Effector CD4-positive, alpha-beta T cell (primary cell): ENCODE measurements around the gene MPP4.
A peak's percentile ranks its signal among the peaks of the same experiment; 100 is the strongest.

ENCODE experiments used
- DNase-seq: peaks from one replicate; pipeline ENCODE4 v3.0.0-alpha.2; 2020

MPP4 gene

GRCh38 chr2:201669865-201670264, 28.6 kb downstream of the MPP4 start:
- no peak for DNase-seq

DNA sequence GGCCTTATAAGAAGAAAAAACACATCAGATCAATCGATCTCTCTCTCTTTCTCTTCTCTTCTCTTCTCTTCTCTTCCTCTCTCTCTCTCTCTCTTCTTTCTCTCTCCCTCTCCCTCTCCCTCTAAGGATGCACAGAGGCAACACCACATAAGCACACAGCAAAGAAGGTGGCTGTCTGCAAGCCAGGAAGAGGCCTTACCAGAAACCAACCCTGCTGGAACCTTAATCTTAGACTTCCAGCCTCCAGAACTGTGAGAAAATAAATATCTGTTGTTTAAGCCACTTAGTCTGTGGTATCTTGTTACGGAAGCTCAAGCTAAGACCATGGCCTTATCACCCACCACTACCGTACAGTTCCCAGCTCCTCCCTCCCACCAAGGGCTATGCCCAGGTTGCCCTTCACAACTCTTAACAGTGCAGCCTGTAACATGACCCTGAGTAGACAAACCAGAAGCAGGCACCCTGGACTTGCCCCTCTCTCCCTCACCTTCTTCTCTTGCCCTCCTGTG, 30.0 kb downstream of the MPP4 start:
- DNase-seq: no peak

DNA sequence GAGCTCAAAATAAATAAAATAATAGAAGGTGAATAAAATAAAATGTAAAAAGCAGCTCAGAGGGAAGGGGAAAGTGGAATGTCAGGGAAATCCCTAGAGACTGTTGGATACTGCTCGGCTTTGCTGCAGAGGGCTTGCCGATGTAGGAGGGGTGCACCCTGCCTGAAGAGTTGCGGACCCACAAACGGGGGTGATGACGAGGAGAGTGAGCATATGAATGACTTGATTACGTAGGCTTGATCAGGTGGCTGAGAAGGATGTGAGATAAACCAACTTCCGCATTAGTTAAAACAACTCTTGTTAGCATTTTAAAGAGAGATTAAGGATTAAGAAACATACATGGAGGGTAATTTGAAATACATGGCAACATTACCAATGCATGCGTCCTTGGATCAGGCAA, 34.1 kb downstream of the MPP4 start:
- no peak for DNase-seq

DNA sequence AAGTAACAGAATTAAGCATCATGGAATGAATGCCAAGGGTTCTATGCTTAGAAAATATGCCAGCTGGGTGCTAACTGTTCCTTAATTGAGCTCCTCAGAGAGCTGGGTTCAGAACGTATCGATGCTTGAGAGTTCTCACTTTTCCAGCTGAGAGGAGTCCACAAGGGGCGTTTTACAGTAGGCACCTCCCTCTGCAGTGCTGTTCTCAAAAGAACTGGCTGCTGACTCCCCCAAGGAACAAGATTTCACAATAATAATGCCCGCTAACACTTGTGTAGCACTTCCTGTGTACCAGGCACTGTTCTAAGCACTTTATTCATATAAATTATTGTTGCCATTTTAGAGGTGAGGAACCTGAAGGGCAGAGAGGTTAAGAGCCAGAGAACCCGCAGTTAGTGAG, 37.1 kb downstream of the MPP4 start:
- DNase-seq: no peak

DNA sequence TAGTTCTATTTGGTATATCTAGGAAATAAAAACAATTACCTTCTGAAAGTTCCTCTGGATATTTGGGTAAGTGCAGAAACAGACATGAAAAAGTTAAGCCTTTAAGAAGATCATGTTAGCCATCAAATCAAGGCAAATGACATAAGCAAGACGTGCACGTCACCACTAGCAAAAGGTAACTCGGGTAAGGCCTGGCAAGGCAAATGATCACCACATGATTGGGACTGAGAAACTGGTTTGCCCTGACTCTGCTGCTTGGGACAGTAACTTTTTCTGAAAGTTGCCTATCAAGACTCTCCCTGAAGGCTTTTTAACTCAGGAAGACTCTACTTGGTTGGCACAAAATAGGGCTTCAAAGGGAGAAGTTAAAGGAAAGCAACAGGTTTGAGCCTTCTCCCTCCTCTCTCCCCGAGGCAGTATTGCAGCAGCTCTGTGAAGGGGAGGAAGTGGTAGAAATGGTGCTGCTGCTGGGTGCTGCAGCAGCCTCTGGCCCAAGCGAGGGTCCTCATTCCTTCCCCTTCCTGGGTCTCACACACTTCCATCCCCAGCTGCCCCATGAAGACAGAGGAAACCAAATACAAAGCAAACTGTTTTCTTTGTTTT, 38.0 kb downstream of the MPP4 start:
- DNase-seq: no peak

DNA sequence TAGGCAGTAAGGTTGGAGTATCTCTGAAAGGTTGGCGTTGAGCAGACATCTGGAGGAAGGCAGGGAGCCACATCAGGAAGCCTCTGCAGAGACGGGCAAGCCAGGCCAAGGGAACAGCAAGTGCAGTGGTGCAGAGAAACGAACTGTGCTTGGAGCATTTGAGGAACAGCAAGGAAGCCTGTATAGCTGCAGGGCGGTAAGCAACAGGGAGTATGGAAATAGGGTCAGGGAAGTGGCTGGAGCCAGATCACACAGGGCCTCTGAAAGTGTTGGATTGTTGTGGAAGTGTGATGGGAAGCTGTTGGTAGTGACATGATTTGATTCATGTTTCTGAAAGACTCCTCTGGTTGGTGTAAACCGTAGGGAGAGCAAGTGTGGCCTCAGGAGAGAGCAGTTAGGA, 41.7 kb downstream of the MPP4 start:
- no peak for DNase-seq

DNA sequence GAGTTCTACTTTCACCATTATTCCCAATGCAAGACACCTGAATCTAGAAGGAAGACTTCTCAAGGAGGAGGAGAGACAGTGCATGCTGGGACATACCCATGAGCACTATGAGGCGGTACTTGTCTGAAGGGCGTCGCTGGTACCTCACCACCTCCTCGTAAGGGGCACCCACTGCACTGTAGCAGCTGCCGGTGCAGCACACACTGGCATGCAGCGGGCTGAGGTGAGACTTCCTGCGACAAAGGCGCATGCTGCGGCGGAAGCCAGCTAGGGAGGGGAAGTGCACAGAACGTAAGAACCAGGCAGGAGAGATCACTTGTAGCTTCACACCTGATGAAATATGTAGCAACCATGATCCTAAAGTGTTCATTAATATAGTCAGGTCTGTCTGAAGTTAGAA, 42.3 kb downstream of the MPP4 start:
- DNase-seq: no peak

GRCh38 chr2:201654616-201655384, 43.6 kb downstream of the MPP4 start:
- no peak for DNase-seq

DNA sequence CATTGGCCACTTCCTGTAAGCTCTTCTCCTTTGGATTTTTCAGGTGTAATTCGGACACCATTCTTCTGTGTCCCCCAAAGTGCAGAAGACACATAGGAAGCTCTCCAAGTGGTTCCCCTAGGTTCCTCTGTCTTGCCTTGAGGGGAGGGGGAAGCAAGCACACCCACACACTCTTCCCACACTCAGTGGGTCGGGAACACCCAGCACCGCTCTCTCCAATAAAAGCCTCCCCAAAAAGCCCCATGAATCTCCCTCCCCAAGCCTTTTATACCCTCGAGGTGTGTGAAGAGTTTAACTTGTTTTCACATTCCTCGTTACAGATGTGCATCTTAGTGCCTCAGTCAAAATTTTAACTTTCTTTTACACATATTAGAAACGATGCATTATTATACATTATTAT, 45.2 kb downstream of the MPP4 start:
- DNase-seq: no peak

- no peak for DNase-seq
Measured at GRCh38 chr2:201649442-201649841, 49.0 kb downstream of the MPP4 start.

DNA sequence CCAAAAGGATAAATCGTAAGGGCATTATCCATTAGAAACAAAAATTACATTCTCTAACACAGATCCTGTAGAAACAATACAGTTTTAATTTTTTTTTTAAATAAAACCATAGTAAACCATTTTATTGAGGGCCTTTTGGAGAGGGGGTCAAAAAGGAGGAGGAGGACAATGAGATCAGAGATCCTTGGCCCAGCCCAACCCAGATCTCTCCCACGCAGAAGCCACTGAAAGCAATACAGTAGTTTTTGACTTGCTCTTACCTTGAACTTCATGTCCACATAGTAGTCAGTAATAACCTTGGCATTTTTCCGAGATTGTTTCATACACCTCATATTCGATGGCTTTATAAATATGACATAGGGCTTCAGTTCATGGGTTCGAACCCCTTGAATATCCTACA, 51.0 kb downstream of the MPP4 start:
- DNase-seq: no peak

GRCh38 chr2:201644001-201644400, 54.4 kb downstream of the MPP4 start:
- DNase-seq: no peak

- DNase-seq: peak; percentile 42
Measured at GRCh38 chr2:201643216-201643890, 55.1 kb downstream of the MPP4 start, which contains the start of gene TMEM237. TSS of gene TMEM237 (minus strand) at chr2:201643503. CDS start at chr2:201643400, 103 bp downstream.

DNA sequence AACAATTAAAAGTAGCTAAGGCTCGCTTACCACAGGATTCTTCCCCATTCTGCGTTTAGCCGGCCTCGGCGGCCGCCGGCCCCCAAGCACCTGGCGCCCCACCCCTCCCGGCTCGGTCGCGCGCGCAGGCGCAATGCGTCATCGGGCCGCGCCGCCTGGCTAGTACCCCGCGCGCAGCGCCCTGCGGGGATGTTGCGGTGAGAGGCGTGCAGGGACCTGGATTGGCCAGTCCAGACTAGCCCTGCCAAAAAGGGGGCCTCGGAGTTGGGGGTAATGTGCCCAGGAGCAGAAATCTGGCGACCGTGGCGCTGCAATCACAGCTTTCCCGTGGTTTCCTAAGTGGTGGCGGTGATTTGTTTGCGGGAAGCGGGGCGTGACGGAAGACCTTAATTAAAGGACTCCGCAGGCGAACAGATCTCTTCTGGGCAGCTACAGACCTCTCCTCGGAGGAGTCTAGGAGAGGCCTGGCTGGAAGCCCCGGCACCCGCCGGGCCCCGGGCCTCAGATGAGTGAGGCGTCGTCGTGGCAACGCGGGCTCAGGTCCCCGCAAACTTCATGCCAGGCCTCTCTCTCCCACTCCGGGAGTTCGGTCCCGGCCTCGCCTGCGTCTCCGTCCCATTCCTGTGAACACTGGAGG, 55.7 kb downstream of the MPP4 start:
- DNase-seq: peak; percentile 81

DNA sequence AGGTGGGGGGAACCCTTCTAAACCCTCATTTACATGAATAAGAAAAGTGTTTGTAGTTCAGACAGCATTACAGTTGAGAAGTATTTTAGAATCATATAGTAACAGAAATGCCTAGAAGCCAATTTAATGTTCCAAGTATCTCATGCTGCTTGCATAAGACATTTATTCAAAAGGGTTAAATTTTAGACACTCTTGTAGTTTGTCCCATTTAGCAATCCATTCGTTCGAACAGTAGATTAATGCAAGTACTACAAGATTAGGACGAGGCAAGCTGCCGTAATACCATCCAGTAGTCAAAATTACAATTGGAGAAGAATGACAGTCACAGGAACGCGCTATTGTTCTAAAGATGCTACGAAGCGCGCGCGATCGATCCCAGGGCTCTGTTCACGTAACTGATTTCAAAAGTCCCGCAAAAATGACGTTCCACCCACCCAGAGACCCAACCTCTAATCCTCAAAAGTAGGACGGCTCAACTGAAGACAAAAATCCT, 56.3 kb downstream of the MPP4 start:
- no peak for DNase-seq

DNA sequence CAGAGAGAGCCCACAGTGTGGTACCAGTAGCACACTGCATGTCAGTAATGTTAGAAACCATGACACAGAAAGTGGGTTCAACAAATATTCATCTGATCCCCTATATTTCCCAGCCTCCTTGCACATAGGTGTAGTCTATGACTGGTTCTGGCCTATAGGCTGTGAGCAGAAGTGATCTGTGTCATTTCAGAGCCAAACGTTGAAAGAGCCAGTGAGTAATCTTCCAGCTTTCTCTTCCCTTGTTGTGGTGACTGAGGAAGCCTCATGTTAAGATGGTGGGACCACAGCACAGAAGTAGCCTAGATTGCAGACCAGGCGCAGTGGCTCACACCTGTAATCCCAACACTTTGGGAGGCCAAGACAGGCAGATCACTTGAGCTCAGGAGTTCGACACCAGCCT, 59.2 kb downstream of the MPP4 start:
- no peak for DNase-seq

DNA sequence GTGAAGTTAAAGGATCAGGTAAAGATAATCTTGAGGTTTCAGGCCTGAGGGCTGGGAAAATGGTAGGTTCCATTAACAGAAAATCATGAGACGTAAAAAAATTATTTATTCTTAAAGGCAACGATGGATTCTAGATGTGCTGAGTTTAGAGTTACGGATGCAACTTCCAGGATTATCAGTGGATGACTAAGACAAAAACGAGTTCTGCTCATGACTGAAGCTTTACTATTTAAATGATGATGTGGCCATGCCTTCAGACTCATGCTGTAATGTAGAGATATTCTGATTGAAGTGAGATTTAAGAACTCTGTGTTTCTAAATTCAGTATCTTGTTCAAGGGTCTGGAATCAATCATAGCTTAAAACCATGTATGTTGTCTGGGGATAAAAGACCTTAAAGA, 60.1 kb downstream of the MPP4 start:
- no peak for DNase-seq

- no peak for DNase-seq
Measured at GRCh38 chr2:201633661-201634249, 64.7 kb downstream of the MPP4 start.

- no peak for DNase-seq
Measured at GRCh38 chr2:201631041-201631440, 67.4 kb downstream of the MPP4 start.

GRCh38 chr2:201630577-201630976, 67.9 kb downstream of the MPP4 start:
- DNase-seq: no peak

GRCh38 chr2:201628545-201628944, 69.9 kb downstream of the MPP4 start:
- no peak for DNase-seq

DNA sequence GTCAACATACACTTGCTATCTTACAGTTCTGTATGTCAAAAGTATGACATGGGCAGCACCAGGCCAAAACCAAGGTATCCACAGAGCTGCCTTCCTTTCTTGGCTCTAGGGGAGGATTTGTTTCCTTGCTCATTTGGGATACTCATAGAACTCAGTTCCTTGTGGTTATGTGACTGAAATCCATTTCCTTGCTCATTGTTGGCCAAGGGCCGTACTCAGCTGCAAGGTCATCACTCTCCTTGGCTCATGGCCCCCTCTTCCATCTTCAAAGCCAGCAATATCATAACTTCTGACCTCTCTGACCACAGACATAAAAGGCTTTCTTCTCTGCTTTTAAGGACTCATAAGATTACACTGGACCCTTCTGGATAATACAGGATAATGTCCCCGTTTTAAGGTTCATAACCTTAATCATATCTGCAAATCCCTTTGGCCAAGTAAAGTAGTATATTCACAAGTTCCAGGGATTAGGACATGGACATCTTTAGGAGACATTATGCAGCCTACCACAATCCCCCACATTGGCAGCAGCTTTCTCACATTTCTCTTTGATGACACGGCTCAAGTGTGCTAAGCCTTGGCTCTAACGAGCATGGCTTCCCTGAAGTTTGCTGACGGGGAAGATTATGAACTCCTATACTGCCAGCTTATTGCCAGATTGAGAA, 76.0 kb downstream of the MPP4 start:
- no peak for DNase-seq
